Gastrocnemius medialis (tissue), 4 donors: ENCODE measurements around the gene TNFSF13. TPM values are rescaled to one million over a fixed set of nuclear protein-coding genes. Genes with fewer than 3 reads are reported as not detected.
A peak's percentile ranks its signal among the peaks of the same experiment; 100 is the strongest.

ENCODE experiments used
- ATAC-seq, 2 donors: fragments of 150-250 bp; one replicate each; pipeline ENCODE4 v1.9.1; 2016
- DNase-seq, 2 donors: peaks; one replicate each; pipeline ENCODE4 v3.0.0-alpha.2; 2019
- H3K27ac ChIP-seq, 4 donors: fragments of 200-600 bp; sonication (generic); 1 replicate in 1 of 4; 2 replicates in 3 of 4; pipeline ENCODE4 v1.5.1; 2016 to 2018; ENCODE audit warnings: mild to moderate bottlenecking in 2 of 4, moderate library complexity in 1 of 4
- H3K27me3 ChIP-seq, 3 donors: fragments of 200-600 bp; sonication (generic) in 2 of 3; 1 replicate in 1 of 3; 2 replicates in 2 of 3; pipeline versions ENCODE4 v1.5.1 to v1.6.0; 2016 to 2019; ENCODE audit warnings: mild to moderate bottlenecking in 1 of 3, moderate library complexity in 1 of 3
- H3K36me3 ChIP-seq, 2 donors: fragments of 200-600 bp; sonication (generic) in 1 of 2; one replicate each; pipeline ENCODE4 v1.5.1; 2017 to 2018
- H3K4me1 ChIP-seq, 2 donors: fragments of 200-600 bp; sonication (generic) in 1 of 2; one replicate each; pipeline ENCODE4 v1.5.1; 2016 to 2017; ENCODE audit warnings: mild to moderate bottlenecking in 2 of 2
- H3K4me3 ChIP-seq, 4 donors: fragments of 200-600 bp; sonication (generic) in 3 of 4; 1 replicate in 1 of 4; 2 replicates in 3 of 4; pipeline ENCODE4 v1.5.1; 2016 to 2019; ENCODE audit warnings: mild to moderate bottlenecking in 2 of 4
- H3K9me3 ChIP-seq, 3 donors: fragments of 200-600 bp; sonication (generic) in 2 of 3; 1 replicate in 1 of 3; 2 replicates in 2 of 3; pipeline ENCODE4 v1.5.1; 2016 to 2019
- CTCF ChIP-seq, 5 experiments: fragments of 450-650 bp in 3 of 5; fragments of 200-600 bp in 2 of 5; sonication (generic) in 2 of 5; IDR thresholded peaks in 4 of 5; conservative IDR thresholded peaks in 1 of 5; 1 replicate in 4 of 5; 2 replicates in 1 of 5; pipeline ENCODE4 v1.5.1; 2016 to 2019; ENCODE audit warnings: antibody characterized with exemption in 5 of 5, mild to moderate bottlenecking in 3 of 5, moderate library complexity in 3 of 5
- POLR2A ChIP-seq, 2 donors: fragments of 450-650 bp; IDR thresholded peaks; one replicate each; pipeline ENCODE4 v1.6.1; 2017; ENCODE audit warnings: antibody characterized with exemption in 2 of 2, mild to moderate bottlenecking in 2 of 2, moderate library complexity in 2 of 2
- in situ Hi-C, 4 donors: fragments of 200-750 bp; cut with MboI; loops; one replicate each; pipeline versions ENCODE4 v1.15.0 to v1.8.0; 2017; ENCODE audit warnings: low sequenced_read_pairs in 4 of 4
- intact Hi-C: fragments of 100-400 bp; cut with DNase I; formaldehyde crosslinking; loops from one replicate; pipeline ENCODE4 v1.15.1; 2023; ENCODE audit warnings: low total_unique reads
- total RNA-seq, 4 donors: library from RNA; depleted of rRNA; stranded (reverse); fragments of >200 nt; gene quantifications; one replicate each; pipeline versions ENCODE4 v1.1.0 to v1.2.3, GENCODE V29; 2016

Gene TNFSF13
- total RNA-seq, 4 donors from 2014 or later = 2.8 to 8.4 (median 5.0) TPM

GRCh38 chr17:7562208-7562605 lies 3.7 kb downstream of the TNFSF13 start:
- H3K27me3 ChIP-seq = no peaks in the 10 kb centered on the region
- no peaks in the 10 kb centered on the region for H3K9me3 ChIP-seq
- peak overlapping the region; percentile 93 to 96 (median 96) for H3K27ac ChIP-seq
- intact Hi-C loops = loop anchor here (5.0 kb wide), 2 partner anchors 235 to 280 kb away; partner anchors contain the start of gene NEURL4
- peaks cover 0 to 44% of the 10 kb centered on the region in 2 donors for H3K36me3 ChIP-seq
- peaks cover 47 to 61% of the 10 kb centered on the region in 2 donors for H3K4me1 ChIP-seq
- DNase-seq = no peak
- in situ Hi-C loops = loop anchor here in 1 of 4 donors (10.0 to 25.0 kb wide), 2 partner anchors 125 to 217 kb away; partner anchors contain the start of genes CHRNB1, FGF11, SPEM2 and SPEM3
- TF ChIP-seq POLR2A (IDR thresholded peaks at IDR 0.05) = no peak
- TF ChIP-seq CTCF (IDR thresholded peaks at IDR 0.05 in 4 of 5, conservative IDR thresholded peaks at IDR 0.05 in 1 of 5) = no peak
- no peak for ATAC-seq
- H3K4me3 ChIP-seq = peak overlapping the region; percentile 87 to 95 (median 88)

GRCh38 chr17:7563115-7563869 lies 4.7 kb downstream of the TNFSF13 start:
- Histone ChIP-seq H3K4me1 (peaks cover 37 to 51% of the 10 kb centered on the region in 2 donors), H3K27me3 (no peaks in the 10 kb centered on the region), H3K36me3 (peaks cover 0 to 48% of the 10 kb centered on the region in 2 donors), H3K4me3 (peak overlapping the region in 2 of 4 donors; percentile 87 to 95), H3K27ac (peak overlapping the region in 1 of 4 donors; percentile 96), H3K9me3 (no peaks in the 10 kb centered on the region)
- no peak for ATAC-seq
- TF ChIP-seq POLR2A (IDR thresholded peaks at IDR 0.05) (no peak), CTCF (IDR thresholded peaks at IDR 0.05 in 4 of 5, conservative IDR thresholded peaks at IDR 0.05 in 1 of 5) (no peak)
- intact Hi-C loops (loop anchor here (5.0 kb wide), 2 partner anchors 236 to 279 kb away; partner anchors contain the start of gene NEURL4), in situ Hi-C loops (loop anchor here in 1 of 4 donors (10.0 to 25.0 kb wide), 2 partner anchors 126 to 218 kb away; partner anchors contain the start of genes CHRNB1, FGF11, SPEM2 and SPEM3)
- DNase-seq = no peak

GRCh38 chr17:7569571-7569970 lies 11.0 kb downstream of the TNFSF13 start:
- DNase-seq = no peak
- no peak for ATAC-seq
- intact Hi-C loops = no loop called here
- Histone ChIP-seq H3K9me3 (no peaks in the 10 kb centered on the region), H3K27ac (no peak overlapping the region), H3K36me3 (peaks cover 0 to 67% of the 10 kb centered on the region in 2 donors), H3K4me3 (no peak overlapping the region), H3K4me1 (peaks cover 11% of the 10 kb centered on the region in 2 donors), H3K27me3 (no peaks in the 10 kb centered on the region)
- TF ChIP-seq CTCF (IDR thresholded peaks at IDR 0.05 in 4 of 5, conservative IDR thresholded peaks at IDR 0.05 in 1 of 5) (no peak), POLR2A (IDR thresholded peaks at IDR 0.05) (no peak)
- in situ Hi-C loops = loop anchor here in 1 of 4 donors (10.0 to 25.0 kb wide), 2 partner anchors 132 to 225 kb away; partner anchors contain the start of genes CHRNB1, FGF11, SPEM2 and SPEM3

GRCh38 chr17:7570351-7570750 lies 11.8 kb downstream of the TNFSF13 start:
- intact Hi-C loops (loop anchor here (5.0 to 10.0 kb wide), 3 partner anchors 318 to 584 kb away; partner anchors contain the start of genes CTDNEP1, ELP5, PER1 and RNASEK), in situ Hi-C loops (loop anchor here in 1 of 4 donors (25.0 kb wide), 1 partner anchor 133 kb away; the partner anchor contains the start of genes CHRNB1, FGF11, SPEM2 and SPEM3)

More at GRCh38 chr17:7570351-7570750, 11.8 kb downstream of the TNFSF13 start:
- no peaks in the 10 kb centered on the region for H3K27me3 ChIP-seq
- TF ChIP-seq POLR2A (IDR thresholded peaks at IDR 0.05) (no peak), CTCF (IDR thresholded peaks at IDR 0.05 in 4 of 5, conservative IDR thresholded peaks at IDR 0.05 in 1 of 5) (no peak)
- no peak for ATAC-seq
- H3K9me3 ChIP-seq = no peaks in the 10 kb centered on the region
- no peak for DNase-seq
- H3K36me3 ChIP-seq = peaks cover 0 to 67% of the 10 kb centered on the region in 2 donors
- no peak overlapping the region for H3K4me3 ChIP-seq
- no peak overlapping the region for H3K27ac ChIP-seq
- peaks cover 19% of the 10 kb centered on the region in 2 donors for H3K4me1 ChIP-seq
